Parathyroid adenoma (tissue), 2 donors: ENCODE results near the gene LAT.

ENCODE experiments used
- H2AFZ ChIP-seq: fragments of 300-600 bp; sonication (generic); one replicate; pipeline ENCODE4 v1.7.0; 2017; ENCODE audit warnings: antibody characterized with exemption, mild to moderate bottlenecking
- H3K27ac ChIP-seq: fragments of 300-600 bp; sonication (generic); one replicate; pipeline ENCODE4 v1.7.0; 2017
- H3K27me3 ChIP-seq: fragments of 300-600 bp; sonication (generic); one replicate; pipeline ENCODE4 v1.7.0; 2017; ENCODE audit warnings: low read length; ENCODE audit not compliant: control insufficient read depth, insufficient read depth
- H3K36me3 ChIP-seq: fragments of 300-600 bp; sonication (generic); one replicate; pipeline ENCODE4 v1.7.0; 2017; ENCODE audit warnings: low read length; ENCODE audit not compliant: control insufficient read depth, insufficient read depth
- H3K4me1 ChIP-seq: fragments of 300-600 bp; sonication (generic); one replicate; pipeline ENCODE4 v1.7.0; 2017; ENCODE audit warnings: control low read depth
- H3K4me2 ChIP-seq: fragments of 300-600 bp; sonication (generic); one replicate; pipeline ENCODE4 v1.7.0; 2017; ENCODE audit warnings: low read length
- H3K4me3 ChIP-seq: fragments of 300-600 bp; sonication (generic); one replicate; pipeline ENCODE4 v1.7.0; 2017; ENCODE audit warnings: low read depth, low read length
- H3K79me2 ChIP-seq: fragments of 300-600 bp; sonication (generic); one replicate; pipeline ENCODE4 v1.7.0; 2017; ENCODE audit warnings: control low read depth
- H3K9ac ChIP-seq: fragments of 300-600 bp; sonication (generic); one replicate; pipeline ENCODE4 v1.7.0; 2017; ENCODE audit warnings: mild to moderate bottlenecking
- H3K9me3 ChIP-seq: fragments of 300-600 bp; sonication (generic); one replicate; pipeline ENCODE4 v1.7.0; 2017; ENCODE audit warnings: low read length; ENCODE audit not compliant: control insufficient read depth
- TF ChIP-seq, protein P1 (sequence below): fragments of 300-600 bp; sonication (generic); IDR thresholded peaks from one replicate; pipeline ENCODE4 v1.7.0; 2017; ENCODE audit warnings: antibody characterized with exemption, mild to moderate bottlenecking
- donor health status: primary hyperparathyroidism.

LAT gene

DNA sequence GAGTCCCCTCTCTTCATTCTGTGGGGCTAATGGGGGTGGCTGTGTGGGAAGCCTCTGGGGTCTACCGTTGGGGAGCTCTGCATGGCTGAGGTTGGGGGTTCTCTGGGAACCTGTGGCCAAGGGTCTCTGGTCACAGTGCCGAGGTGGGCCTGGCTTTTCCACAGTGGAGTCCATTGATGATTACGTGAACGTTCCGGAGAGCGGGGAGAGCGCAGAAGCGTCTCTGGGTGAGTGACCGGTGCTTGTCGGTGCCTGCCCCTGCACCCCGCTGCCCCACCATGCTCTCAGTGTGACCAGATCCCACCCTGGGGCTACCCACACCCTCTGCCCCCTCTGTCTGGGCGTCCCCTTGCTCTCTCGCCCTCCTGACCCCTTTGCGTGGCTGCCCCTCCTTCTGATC is 4.5 kb downstream of the LAT start:
- no peaks in the 10 kb centered on the region for H3K9me3 ChIP-seq
- no peaks in the 10 kb centered on the region for H3K36me3 ChIP-seq

DNA sequence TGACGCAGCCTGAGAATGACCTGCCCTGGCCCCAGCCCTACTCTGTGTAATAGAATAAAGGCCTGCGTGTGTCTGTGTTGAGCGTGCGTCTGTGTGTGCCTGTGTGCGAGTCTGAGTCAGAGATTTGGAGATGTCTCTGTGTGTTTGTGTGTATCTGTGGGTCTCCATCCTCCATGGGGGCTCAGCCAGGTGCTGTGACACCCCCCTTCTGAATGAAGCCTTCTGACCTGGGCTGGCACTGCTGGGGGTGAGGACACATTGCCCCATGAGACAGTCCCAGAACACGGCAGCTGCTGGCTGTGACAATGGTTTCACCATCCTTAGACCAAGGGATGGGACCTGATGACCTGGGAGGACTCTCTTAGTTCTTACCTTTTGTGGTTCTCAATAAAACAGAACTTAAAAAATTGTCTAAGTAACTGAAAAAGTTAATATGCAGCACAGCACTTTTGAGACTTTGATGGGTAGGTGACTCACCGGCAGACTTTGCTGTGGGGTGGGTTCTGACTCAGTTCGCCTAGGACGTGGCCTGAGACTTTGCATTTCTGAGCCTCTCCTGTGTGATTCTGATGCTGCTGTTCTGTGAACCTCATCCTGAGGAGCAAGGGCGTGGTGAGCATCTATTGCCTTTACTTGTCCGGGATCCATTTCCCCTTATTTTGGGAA is 5.7 kb downstream of the LAT start:
- H3K27me3 ChIP-seq = no peaks in the 10 kb centered on the region
- H3K4me2 ChIP-seq = no peak overlapping the region
- no peak overlapping the region for H2AFZ ChIP-seq
- TF ChIP-seq, protein P1, sequence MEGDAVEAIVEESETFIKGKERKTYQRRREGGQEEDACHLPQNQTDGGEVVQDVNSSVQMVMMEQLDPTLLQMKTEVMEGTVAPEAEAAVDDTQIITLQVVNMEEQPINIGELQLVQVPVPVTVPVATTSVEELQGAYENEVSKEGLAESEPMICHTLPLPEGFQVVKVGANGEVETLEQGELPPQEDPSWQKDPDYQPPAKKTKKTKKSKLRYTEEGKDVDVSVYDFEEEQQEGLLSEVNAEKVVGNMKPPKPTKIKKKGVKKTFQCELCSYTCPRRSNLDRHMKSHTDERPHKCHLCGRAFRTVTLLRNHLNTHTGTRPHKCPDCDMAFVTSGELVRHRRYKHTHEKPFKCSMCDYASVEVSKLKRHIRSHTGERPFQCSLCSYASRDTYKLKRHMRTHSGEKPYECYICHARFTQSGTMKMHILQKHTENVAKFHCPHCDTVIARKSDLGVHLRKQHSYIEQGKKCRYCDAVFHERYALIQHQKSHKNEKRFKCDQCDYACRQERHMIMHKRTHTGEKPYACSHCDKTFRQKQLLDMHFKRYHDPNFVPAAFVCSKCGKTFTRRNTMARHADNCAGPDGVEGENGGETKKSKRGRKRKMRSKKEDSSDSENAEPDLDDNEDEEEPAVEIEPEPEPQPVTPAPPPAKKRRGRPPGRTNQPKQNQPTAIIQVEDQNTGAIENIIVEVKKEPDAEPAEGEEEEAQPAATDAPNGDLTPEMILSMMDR = no peak
- H3K9ac ChIP-seq = no peak overlapping the region
- no peaks in the 10 kb centered on the region for H3K4me1 ChIP-seq
- no peak overlapping the region for H3K27ac ChIP-seq
- H3K79me2 ChIP-seq = no peaks in the 10 kb centered on the region
- H3K36me3 ChIP-seq = no peaks in the 10 kb centered on the region
- no peak overlapping the region for H3K4me3 ChIP-seq
- H3K9me3 ChIP-seq = no peaks in the 10 kb centered on the region

More for the DNA sequence above, 4.5 kb downstream of the LAT start:
- H3K4me3 ChIP-seq = no peak overlapping the region
- TF ChIP-seq, protein P1 = no peak
- H3K27ac ChIP-seq = no peak overlapping the region
- no peak overlapping the region for H3K9ac ChIP-seq
- H2AFZ ChIP-seq = no peak overlapping the region
- H3K79me2 ChIP-seq = no peaks in the 10 kb centered on the region
- no peak overlapping the region for H3K4me2 ChIP-seq
- no peaks in the 10 kb centered on the region for H3K4me1 ChIP-seq
- H3K27me3 ChIP-seq = no peaks in the 10 kb centered on the region

DNA sequence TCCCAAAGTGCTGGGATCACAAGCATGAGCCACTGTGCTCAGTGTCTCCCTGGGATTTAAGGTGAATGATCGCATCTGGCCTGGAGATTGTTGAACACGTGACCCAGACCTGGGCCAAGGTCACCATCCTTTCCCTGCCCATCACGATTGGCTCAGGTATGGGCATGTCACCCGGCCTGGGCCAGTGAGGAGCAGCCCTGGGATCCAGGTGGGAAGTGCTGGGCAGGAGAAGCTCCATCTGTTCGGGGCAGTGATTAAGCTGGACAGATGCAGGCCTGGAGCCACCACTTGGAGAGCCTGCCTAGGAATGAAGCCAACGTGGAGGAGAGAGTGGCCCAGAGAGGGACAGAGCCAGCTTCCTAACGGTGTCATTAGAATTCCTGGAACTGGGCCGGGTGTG is 6.8 kb downstream of the LAT start:
- no peaks in the 10 kb centered on the region for H3K36me3 ChIP-seq

DNA sequence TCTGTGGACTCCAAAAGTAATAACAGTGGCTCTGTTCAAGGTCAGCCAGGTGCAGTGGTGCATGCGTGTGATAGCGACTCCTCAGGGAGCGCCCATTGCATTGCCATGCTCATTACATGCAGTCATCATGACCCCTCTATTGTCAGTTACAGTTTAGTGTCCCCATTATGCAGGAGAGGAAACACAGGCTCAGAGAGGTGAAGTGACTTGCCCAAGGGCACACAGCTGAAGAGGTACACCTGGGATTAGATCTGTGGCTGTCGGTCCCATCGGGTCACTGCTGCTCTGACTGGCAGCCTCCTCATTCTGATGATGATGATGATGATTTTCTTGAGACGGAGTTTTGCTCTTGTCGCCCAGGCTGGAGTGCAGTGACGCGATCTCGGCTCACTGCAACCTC is 7.6 kb downstream of the LAT start:
- Histone ChIP-seq H3K4me2 (no peak overlapping the region), H3K36me3 (no peaks in the 10 kb centered on the region), H3K9me3 (no peaks in the 10 kb centered on the region), H3K4me3 (no peak overlapping the region), H3K9ac (no peak overlapping the region), H2AFZ (no peak overlapping the region), H3K27ac (no peak overlapping the region), H3K27me3 (no peaks in the 10 kb centered on the region), H3K4me1 (no peaks in the 10 kb centered on the region), H3K79me2 (no peaks in the 10 kb centered on the region)
- TF ChIP-seq, protein P1 = no peak

More for the DNA sequence above, 6.8 kb downstream of the LAT start:
- H3K4me1 ChIP-seq = no peaks in the 10 kb centered on the region
- H3K27me3 ChIP-seq = no peaks in the 10 kb centered on the region
- no peak overlapping the region for H3K4me2 ChIP-seq
- no peak overlapping the region for H2AFZ ChIP-seq
- H3K79me2 ChIP-seq = no peaks in the 10 kb centered on the region
- H3K9ac ChIP-seq = no peak overlapping the region
- no peak overlapping the region for H3K27ac ChIP-seq
- H3K9me3 ChIP-seq = no peaks in the 10 kb centered on the region
- no peak overlapping the region for H3K4me3 ChIP-seq
- TF ChIP-seq, protein P1 = no peak

DNA sequence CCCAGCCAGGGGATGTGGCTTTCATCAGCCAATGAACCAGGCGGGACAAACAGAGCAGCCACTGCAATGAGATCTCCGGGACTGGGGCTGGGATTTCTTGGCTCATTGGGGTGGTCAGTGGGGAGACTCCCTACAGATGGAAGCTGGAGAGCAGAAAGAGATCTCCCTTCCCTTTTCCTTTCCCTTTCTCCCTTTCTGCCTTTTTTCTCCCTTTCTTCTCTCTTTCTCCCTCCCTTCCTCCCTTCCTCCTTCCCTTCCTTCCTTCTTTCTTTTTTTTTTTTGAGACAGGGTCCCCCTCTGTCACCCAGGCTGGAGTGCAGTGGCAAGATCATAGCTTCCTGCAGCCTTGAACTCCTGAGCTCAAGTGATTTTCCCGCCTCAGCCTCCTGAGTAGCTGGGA is 14.0 kb downstream of the LAT start:
- no peak overlapping the region for H3K9ac ChIP-seq
- H3K4me2 ChIP-seq = no peak overlapping the region
- no peaks in the 10 kb centered on the region for H3K79me2 ChIP-seq
- H3K27ac ChIP-seq = no peak overlapping the region
- H3K36me3 ChIP-seq = no peaks in the 10 kb centered on the region
- no peak overlapping the region for H3K4me3 ChIP-seq
- TF ChIP-seq, protein P1 = no peak
- no peaks in the 10 kb centered on the region for H3K4me1 ChIP-seq
- no peaks in the 10 kb centered on the region for H3K9me3 ChIP-seq
- no peak overlapping the region for H2AFZ ChIP-seq
- no peaks in the 10 kb centered on the region for H3K27me3 ChIP-seq
